Measurements from ENCODE around the gene NME7.

DNA sequence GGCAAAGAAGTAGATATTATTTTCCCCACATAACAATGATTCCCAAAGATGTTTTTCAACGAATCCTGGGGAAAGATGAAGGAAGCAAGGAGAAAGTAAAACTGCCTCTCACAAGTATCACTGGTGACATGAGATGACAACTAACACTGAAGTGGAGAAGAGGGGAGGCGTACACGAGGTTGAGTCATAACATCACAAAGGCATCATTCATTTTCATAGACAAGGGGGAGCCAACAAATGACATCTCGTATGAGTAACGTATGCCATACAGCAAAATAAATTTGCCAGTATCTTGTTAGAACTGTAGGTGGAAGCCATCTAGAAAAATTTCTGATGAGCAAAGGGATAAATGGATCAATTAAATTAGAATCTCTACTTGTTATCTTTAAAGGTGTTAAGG, 204.5 kb downstream of the NME7 start:
- no peak for TF ChIP-seq EZH2 (IDR thresholded peaks at IDR 0.05)
- TF ChIP-seq POLR2AphosphoS5 (IDR thresholded peaks at IDR 0.05; ENCODE audit: borderline replicate concordance, low read depth, low read length) = no peak
